Heart left ventricle (tissue), 16 donors: Measurements from ENCODE around the gene CLIP1. TPM values are rescaled to one million over a fixed set of nuclear protein-coding genes. Genes with fewer than 3 reads are reported as not detected.
A peak's percentile ranks its signal among the peaks of the same experiment; 100 is the strongest.

Experiments
- ATAC-seq, 4 donors: fragments of 200-7000 bp; cut with Tn5 transposase; one replicate each; pipeline ENCODE4 v1.9.1; 2020 to 2022; ENCODE audit warnings: moderate library complexity in 4 of 4, mild to moderate bottlenecking in 3 of 4, moderate number of reproducible peaks in 1 of 4
- DNase-seq, 5 donors: peaks; one replicate each; pipeline ENCODE4 v3.0.0-alpha.2; 2020
- H3K27ac ChIP-seq, 12 donors: fragments of 200-600 bp; sonication (generic) in 4 of 12; one replicate each; pipeline versions ENCODE4 v1.5.0 to v1.8.0; 2016 to 2022; ENCODE audit warnings: mild to moderate bottlenecking in 2 of 12
- H3K27me3 ChIP-seq, 9 donors: fragments of 200-600 bp; sonication (generic) in 2 of 9; one replicate each; pipeline versions ENCODE4 v1.5.1 to v1.8.0; 2016 to 2022; ENCODE audit warnings: mild to moderate bottlenecking in 3 of 9
- H3K36me3 ChIP-seq, 9 donors: fragments of 200-600 bp; sonication (generic) in 2 of 9; one replicate each; pipeline versions ENCODE4 v1.5.0 to v1.8.0; 2018 to 2022; ENCODE audit warnings: mild to moderate bottlenecking in 2 of 9
- H3K4me1 ChIP-seq, 12 donors: fragments of 200-600 bp; sonication (generic) in 4 of 12; one replicate each; pipeline versions ENCODE4 v1.5.0 to v1.8.0; 2016 to 2022; ENCODE audit warnings: mild to moderate bottlenecking in 3 of 12
- H3K4me3 ChIP-seq, 12 donors: fragments of 200-600 bp; sonication (generic) in 4 of 12; one replicate each; pipeline versions ENCODE4 v1.5.0 to v1.8.0; 2017 to 2022; ENCODE audit warnings: mild to moderate bottlenecking in 9 of 12, moderate library complexity in 4 of 12
- H3K9me3 ChIP-seq, 12 donors: fragments of 200-600 bp; sonication (generic) in 4 of 12; one replicate each; pipeline versions ENCODE4 v1.5.0 to v1.8.0; 2016 to 2022; ENCODE audit warnings: mild to moderate bottlenecking in 1 of 12
- CTCF ChIP-seq, 12 donors: fragments of 200-600 bp; sonication (generic) in 4 of 12; IDR thresholded peaks; one replicate each; pipeline versions ENCODE4 v1.5.0 to v1.8.0; 2018 to 2022; ENCODE audit warnings: antibody characterized with exemption in 12 of 12, mild to moderate bottlenecking in 5 of 12
- POLR2A ChIP-seq, 2 donors: fragments of 450-650 bp; IDR thresholded peaks; one replicate each; pipeline ENCODE4 v1.6.1; 2017; ENCODE audit warnings: antibody characterized with exemption in 2 of 2, mild to moderate bottlenecking in 2 of 2, moderate library complexity in 2 of 2
- WGBS, 4 donors: extraction: QIAGEN DNeasy Blood & Tissue Kit in 2 of 4; methylation state at CpG; one replicate each; pipeline versions ENCODE4 v1.1.5 to v1.1.7; 2013 to 2018; 5-methylcytosine and 5-hydroxymethylcytosine counted together
- intact Hi-C, 10 donors: fragments of 100-400 bp; cut with DNase I; formaldehyde crosslinking; loops; one replicate each; pipeline versions ENCODE4 v1.11.1 to v1.14.2; 2022
- polyA plus RNA-seq, 2 donors: library from polyadenylated mRNA; stranded (reverse); fragments of 200-250 nt; gene quantifications; one replicate each; pipeline ENCODE4 v1.2.3, GENCODE V29; 2013
- total RNA-seq, 9 donors: library from RNA; depleted of rRNA in 2 of 9; stranded (reverse); fragments of >200 nt in 2 of 9; fragmentation: NEBNext Ultra II Directional in 3 of 9; extraction: Animal tissue kit (Norgen Biotek cat#: 25700) in 3 of 9; gene quantifications; one replicate each; pipeline versions ENCODE4 v1.1.0 to v1.2.4, GENCODE V29; 2016 to 2023
- donor health status: ischemic (EF 13 %, LVEDD 7.1; RV severe dilation, severe dysfunction).
- donor health status: healthy with polysubstance abuse.
- donor health status: DM: no; HTN: yes; CAD: no.
- donor health status: DM: no; HTN: no; CAD: no.
- donor health status: ischemic (EF 25% LVEDD 6.9; RV normal size, moderate dysfunction).
- donor health status: ischemic (EF 25% LVEDD 5.7; RV mildly dilated, moderate dysfunction).
- donor health status: healthy.
- donor health status: DM: yes; HTN: yes; CAD: no.
- donor health status: ischemic (EF 35%, LVEDD 5.7; RV mildly dilated, moderate dysfunction).
- donor health status: nonischemic (EF 11% LVEDD 7.7; RV severe dilation, severe dysfunction).
- donor health status: DM: yes; HTN: yes; CAD: no.
- donor health status: PGD.
- donor health status: ischemic (EF 29% LVEDD 5.4; RV normal size, mild dysfunction).
- donor health status: nonischemic (EF 23%, LVEDD 6.1; RV moderate dilation, normal function).

The CLIP1 gene
- total and polyA plus RNA-seq, 11 donors: 31.9 to 173 (median 104) TPM

DNA sequence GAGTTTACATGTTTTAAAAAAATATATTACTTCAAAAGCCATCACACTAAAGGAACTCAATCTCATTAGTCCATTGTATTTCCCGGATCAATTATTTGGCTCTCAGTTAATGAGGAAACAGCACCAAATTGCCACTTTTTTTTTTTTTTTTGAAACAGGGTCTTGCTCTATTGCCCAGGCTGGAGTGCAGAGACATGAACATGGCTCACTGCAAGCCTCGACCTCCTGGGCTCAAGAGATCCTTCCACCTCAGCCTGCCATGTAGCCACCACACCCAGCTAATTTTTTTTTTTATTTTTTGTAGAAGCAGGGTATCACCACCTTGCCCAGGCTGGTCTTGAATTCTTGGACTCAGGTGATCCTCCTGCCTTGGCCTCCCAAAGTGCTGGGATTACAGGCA is 77.4 kb downstream of the CLIP1 start:
- H3K9me3 ChIP-seq: peaks cover 0 to 10% (median 0%) of the 10 kb centered on the region in 12 donors
- H3K36me3 ChIP-seq: peaks cover 0 to 79% (median 61%) of the 10 kb centered on the region in 9 donors
- whole genome bisulfite sequencing, 4 donors: 86 to 92% (median 87%) methylated on average over 2 of the region's 2 CpGs
- intact Hi-C loops: loop anchor here in 1 of 10 donors (10.0 kb wide), 1 partner anchor 130 kb away; no protein-coding TSS in a partner anchor
- H3K4me1 ChIP-seq: peaks cover 0 to 3% (median under 1%) of the 10 kb centered on the region in 12 donors
- H3K27ac ChIP-seq: no peak overlapping the region
- TF ChIP-seq CTCF (IDR thresholded peaks at IDR 0.05): no peak
- no peak for TF ChIP-seq POLR2A (IDR thresholded peaks at IDR 0.05)
- H3K4me3 ChIP-seq: no peak overlapping the region
- DNase-seq (no peak), ATAC-seq (no peak)
- no peaks in the 10 kb centered on the region for H3K27me3 ChIP-seq

- Histone ChIP-seq H3K27me3 (no peaks in the 10 kb centered on the region), H3K4me1 (no peaks in the 10 kb centered on the region), H3K36me3 (peaks cover 0 to 98% (median 80%) of the 10 kb centered on the region in 9 donors), H3K9me3 (no peaks in the 10 kb centered on the region), H3K27ac (no peak overlapping the region), H3K4me3 (no peak overlapping the region)
- WGBS, 4 donors: 88 to 90% (median 89%) methylated on average over 8 of the region's 8 CpGs
- DNase-seq (no peak), ATAC-seq (no peak)
- intact Hi-C loops: loop anchor here in 1 of 10 donors (10.0 kb wide), 1 partner anchor 139 kb away; no protein-coding TSS in a partner anchor
- TF ChIP-seq POLR2A (IDR thresholded peaks at IDR 0.05): no peak
- TF ChIP-seq CTCF (IDR thresholded peaks at IDR 0.05): peak; percentile 32 to 64 (median 54)
Measured at GRCh38 chr12:122336015-122336946, 86.2 kb downstream of the CLIP1 start.

- Histone ChIP-seq H3K4me3 (no peak overlapping the region), H3K27me3 (no peaks in the 10 kb centered on the region), H3K27ac (no peak overlapping the region), H3K36me3 (peaks cover 0 to 98% (median 81%) of the 10 kb centered on the region in 9 donors), H3K9me3 (no peaks in the 10 kb centered on the region), H3K4me1 (no peaks in the 10 kb centered on the region)
- ATAC-seq (no peak), DNase-seq (no peak)
- TF ChIP-seq CTCF (IDR thresholded peaks at IDR 0.05) (no peak), POLR2A (IDR thresholded peaks at IDR 0.05) (no peak)
- intact Hi-C loops: loop anchor here in 1 of 10 donors (10.0 kb wide), 1 partner anchor 141 kb away; no protein-coding TSS in a partner anchor
- 86 to 90% (median 88%) methylated on average over 14 of the region's 14 CpGs for WGBS, 4 donors
Measured at GRCh38 chr12:122333142-122334087, 89.1 kb downstream of the CLIP1 start.
